GM21360 (cell line): ENCODE data around the gene CUEDC1.
"Not testable (repeated sequence)": the region's sequence is repeated elsewhere in the genome, so short reads cannot be mapped to it uniquely, and the experiment has no call there.

Experiments
- ATAC-seq: cut with Tn5 transposase; IDR thresholded peaks from one replicate; pipeline ENCODE4 v1.9.1; 2021; ENCODE audit warnings: mild to moderate bottlenecking, moderate library complexity; ENCODE audit not compliant: unreplicated experiment

Gene CUEDC1

DNA sequence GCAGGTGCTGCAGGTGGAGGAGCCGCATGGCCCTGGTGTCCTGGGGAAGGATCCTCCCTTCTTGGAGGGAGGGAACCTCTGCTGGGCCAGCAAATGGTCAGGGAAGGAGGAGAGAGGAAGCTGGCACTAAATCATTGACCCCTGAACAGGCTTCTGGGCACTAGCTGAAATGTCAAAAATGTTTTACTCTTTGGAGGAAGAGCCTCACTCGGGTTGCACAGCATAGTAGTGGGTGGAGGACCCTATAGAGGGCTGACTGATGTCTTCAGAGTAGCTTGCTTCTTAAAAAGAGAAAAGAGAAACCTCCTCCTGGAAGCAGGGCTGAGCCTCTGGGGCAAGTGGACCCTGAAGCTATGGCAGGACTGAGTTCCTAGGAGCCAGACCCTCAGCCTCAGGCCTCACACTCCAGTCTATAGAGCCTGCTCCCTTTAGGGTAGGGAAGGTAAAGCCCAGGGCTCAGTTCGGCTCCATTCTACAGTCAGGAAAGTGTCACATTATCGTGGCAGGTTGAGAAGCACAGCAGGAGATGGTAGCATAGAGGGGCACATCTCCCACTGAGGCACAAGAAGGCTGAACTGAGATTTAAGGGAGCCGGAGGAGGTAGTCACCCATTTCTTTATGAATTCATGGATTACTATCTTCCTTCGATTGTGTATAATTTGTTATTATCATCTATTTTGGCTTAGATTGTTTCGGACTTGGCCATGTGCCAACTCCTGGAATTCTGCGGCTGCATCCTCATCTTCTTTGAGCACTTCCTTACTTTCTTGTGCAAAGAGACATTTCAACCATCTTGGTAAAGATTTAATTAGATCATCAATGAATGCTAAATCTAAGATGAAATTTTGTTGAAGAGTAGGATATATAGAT is 7.3 kb upstream of the CUEDC1 start:
- no peak for ATAC-seq

DNA sequence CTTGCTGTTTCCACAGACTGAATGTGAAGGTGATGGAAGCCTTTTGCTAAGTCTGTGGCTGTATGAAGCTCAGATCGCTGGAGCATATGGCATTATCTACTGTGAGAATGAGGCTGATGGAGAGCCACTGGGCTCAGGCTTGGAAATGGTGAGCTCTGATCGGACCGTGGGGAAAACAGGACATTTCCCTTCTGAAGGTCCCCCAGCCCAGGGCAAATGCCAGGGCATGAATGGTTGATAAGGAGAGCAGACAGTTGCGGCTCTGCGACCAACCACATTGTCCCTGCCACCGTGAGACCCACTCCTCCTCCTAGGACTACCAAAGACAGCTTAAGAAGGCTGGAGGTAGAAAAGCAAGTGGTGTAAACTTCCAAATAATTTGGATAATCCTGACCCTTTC is 4.7 kb upstream of the CUEDC1 start:
- no peak for ATAC-seq

DNA sequence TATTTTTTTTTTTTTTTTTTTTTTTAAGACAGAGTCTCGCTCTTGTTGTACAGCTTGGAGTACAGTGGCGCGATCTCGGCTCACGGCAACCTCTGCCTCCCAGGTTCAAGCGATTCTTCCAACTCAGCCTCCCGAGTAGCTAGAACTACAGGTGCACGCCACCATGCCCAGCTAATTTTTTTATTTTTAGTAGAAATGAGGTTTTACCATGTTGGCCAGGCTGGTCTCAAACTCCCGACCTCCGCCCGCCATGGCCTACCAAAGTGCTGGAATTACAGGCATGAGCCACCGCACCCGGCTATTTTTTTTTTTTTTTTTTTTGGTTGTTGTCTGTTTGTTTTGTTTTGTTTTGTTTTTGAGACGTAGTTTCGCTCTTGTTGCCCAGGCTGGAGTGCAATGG is 3.2 kb upstream of the CUEDC1 start:
- ATAC-seq: not testable (repeated sequence)

DNA sequence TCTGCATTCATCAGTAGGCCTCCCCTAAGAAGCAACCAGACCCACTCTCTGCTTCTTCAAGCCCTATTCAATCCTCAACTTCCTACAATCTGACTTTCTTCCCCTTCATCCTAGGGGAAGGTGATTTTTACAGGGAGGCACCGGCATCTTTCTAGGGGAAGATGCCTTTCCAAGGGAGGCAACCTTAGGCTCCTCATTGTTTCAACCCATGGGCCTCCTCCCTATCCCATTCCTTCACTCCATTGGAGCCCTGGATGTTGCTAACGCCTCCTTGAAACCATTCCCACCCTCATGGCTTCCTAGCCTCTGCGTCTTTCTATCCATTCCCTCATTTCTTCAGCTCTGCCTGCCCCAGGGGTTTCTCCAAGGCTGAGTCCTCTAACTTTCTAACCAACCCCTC is 2.7 kb upstream of the CUEDC1 start:
- no peak for ATAC-seq

DNA sequence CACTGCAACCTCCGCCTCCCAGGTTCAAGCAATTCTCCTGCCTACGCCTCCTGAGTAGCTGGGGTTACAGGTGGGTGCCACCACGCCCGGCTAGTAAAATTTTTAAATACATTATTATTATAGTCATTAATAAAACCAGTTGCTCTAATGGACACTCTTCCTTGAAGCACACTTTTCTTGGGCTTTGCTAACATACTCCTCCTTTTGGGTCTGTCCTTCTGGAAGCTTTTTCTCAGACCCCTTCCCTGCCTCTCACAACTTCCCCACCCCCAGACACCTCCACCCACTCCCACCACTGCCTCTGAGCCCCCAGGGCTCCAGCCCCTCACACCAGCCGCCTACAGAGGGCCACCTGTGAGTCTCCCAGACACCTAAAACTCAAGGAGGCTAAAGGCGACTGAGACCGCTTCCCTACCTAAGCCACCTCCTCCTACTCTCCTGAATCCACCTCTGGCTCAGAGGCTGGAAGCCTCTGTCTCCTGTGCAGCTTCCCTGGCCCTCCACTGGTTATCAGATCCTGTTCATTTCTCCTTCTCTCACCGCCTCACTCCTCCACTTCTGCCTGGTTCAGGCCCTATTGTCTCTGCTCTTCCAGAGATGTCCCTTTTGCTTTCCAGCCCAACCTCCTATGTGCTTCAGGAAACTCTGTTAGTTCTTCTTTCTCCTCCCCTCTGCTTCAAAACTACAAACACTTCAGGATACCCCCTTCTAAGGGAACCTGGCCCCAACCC is 2.1 kb upstream of the CUEDC1 start:
- no peak for ATAC-seq

DNA sequence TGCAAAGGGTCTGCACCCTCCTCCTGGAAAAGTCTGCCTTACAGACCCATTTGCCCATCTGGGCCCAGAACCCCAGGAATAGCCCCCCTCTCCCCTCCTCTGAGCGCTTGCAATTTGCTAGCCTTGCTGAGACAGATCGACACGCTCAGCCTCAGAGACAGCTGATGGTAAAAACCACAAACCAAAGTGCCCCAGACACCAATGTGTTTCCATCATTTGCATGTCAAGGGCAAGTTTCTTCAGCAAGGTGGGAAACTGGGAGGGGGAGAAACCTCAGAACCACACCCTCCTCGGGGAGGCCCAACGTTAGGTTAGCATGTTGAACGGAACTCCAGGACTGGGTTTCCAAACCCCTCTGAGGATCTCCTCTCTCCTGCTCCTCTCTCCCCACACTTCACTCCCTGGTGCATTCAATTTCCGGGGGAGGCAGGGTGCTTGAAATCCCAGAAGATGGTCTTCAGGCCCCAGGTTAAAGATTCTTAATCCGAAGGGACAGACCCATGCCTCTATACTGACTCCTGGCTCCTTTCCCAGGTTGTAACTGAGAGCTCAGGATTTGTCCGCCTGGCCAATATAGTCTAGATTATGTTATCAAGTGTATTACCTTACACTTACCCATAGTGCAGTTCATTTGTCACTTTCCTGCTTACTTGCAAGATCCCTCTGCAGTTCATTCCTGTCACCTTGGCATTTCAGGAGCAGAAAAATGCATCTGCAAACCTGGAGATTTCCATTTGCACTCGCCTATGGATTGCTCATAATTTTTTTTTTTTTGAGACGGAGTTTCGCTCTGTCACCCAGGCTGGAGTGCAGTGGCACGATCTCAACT is 1.3 kb upstream of the CUEDC1 start:
- no peak for ATAC-seq

DNA sequence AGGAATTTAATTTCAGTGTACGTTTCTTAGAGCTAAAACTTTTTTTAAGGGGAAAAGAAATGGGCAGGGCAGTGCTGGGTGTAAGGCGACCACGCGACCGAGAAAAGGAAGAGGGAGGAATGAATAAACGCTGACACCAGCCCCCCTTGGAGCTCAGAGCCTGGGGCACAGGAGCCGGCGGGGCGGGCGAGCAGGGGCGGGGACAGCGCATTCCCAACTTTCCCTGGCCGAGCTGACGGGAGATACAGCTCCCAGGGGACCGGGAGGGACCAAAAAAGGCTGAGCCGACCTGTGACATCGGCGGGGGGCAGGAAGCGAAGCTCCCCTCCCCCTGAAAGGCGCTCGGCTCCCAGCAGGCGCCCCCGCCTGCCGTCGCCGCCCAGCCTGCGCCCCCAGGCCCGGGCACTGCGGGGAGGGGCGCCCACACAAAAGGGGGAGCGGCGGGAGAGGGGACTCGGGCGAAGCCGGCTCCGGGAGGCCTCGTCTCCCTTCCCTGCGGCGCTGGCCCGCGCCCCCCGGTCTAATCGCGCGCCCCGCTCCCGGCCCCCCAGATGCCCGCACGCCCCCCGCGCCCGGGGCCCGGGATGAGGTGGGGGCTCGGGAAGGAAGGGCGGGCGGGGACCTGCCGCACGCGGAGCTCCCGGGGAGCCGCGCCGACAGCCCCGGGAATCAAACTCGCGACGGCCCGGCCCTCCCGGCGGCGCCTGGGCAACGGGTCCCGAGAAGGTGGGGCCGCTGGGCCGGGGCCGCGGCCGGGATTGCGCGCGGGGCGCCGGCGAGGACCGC is 622 bp downstream of the CUEDC1 start:
- no peak for ATAC-seq

DNA sequence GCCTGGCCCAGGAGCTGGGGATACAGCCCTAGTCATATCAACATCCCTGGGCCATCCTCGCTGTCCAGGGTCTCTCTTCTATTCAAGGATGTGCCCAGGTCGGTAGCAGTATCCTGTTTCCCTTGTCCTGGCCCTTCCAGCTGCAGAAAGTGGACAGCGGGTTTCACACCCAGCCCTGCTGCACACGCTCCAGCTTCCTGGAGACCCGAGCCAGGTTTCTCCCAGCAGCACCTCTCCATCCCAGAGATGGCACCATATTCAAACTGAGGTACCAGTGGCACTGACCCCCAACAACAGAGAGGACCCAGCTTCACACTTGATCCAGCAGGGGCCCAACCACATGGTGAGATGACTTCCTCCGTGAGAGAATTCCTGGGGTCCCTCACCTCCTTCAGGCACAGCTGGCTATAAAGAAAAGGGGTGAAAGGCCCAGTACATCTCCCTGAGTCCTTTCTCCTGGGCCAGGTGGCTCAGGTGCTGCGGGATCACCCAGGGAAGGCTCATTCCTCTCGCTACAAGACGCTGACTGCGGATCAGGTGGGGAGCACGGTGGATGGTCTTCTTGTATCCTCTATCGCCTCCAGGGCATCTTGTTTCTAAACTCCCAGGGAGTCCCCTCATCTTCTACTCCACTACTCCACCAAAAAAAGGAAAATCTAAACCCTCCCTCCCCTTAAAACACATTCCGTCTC is 1.4 kb downstream of the CUEDC1 start:
- no peak for ATAC-seq

DNA sequence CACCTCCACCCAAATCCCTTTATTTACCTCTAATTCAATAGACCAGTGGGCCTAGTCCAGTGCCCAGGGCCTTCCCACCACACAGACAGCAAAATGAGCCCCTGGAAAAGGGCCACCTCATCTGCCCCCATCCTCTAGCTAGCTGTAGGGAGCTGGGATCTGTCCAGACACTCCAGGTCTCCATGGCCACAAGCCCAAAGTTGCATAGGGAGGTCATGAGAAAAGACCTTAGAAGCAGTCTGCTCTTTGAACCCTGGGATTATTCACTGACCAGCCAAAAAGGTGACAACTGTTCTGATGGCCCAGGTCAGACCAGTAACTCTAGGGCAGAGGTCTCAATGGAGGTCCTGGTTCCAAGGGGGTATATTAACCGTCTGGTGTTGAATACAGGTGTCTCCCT is 2.0 kb downstream of the CUEDC1 start:
- no peak for ATAC-seq

DNA sequence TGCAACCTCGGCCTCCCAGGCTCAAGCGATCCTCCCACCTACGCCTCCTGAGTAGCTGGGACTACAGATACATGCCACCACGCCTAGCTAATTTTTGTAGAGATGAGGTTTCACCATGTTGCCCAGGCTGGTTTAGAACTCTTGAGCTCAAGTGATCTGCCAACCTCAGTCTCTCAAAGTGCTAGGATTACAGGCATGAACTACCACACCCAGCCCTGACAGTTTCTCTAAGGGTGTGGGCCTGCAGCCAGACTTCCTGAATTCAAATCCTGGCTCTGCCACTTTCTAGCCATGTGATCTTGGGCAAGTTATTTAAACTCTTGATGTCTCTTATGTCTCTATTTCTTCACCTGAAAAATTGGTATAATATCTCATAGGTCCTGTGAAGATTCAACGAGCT is 5.6 kb downstream of the CUEDC1 start:
- ATAC-seq: no peak

DNA sequence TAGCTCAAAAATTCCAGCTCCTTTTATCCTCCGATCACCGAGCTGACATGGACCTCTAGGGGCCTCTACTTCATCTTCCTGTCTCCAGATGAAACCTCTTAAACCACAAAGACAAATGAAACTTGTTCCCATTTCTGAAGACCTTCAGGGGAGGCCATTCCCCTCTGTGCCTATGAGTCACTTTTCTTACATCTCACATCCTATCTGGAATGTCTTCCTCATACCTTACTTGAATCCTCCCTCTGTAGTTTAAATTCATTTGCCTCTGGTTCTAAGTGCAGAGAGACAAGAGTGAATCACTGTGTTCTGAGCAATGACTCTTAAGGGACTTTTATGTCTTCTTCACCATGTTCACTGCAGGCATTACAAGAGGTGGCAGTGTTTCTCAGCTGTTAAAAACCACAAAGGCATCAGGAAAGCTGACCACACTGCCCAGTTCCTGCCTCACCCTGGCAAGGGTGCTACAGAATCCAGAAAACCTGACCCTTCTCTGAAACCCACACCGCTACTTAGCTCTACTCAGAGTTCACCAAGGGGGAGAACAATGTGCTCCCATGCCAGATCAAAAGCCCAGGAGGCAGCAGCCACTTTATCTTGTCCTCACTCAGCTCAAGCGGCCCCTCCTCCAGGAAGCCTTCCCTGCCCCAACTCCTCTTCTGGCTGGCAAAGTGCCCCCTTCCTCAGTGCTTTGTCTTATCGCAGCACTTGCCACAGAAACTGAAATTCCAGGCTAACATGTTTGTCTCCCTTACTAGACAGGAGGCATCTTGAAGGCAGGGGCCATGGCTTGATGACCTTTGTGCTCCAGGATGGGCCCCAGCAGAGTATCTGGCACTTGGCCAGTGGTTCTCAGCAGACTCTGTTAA is 6.4 kb downstream of the CUEDC1 start:
- ATAC-seq: no peak

DNA sequence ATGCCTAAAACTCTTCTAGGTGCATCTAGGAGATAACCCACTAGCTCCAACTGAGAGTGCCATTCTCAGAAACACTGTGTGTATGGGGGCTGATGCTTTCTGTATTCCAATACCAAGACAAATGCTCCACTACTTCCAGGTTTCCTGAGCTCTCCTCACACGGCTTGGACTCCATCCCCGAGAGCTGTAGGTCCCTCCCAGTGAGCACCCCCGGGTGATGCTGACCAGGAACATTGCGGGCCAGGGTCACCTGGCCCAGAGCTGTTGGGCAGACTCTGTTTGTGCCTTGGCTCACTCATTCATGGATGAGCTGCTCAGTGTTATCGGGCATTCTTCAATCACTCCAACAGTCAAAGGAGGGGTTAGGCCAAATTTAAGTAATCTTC is 7.0 kb downstream of the CUEDC1 start:
- ATAC-seq: no peak

DNA sequence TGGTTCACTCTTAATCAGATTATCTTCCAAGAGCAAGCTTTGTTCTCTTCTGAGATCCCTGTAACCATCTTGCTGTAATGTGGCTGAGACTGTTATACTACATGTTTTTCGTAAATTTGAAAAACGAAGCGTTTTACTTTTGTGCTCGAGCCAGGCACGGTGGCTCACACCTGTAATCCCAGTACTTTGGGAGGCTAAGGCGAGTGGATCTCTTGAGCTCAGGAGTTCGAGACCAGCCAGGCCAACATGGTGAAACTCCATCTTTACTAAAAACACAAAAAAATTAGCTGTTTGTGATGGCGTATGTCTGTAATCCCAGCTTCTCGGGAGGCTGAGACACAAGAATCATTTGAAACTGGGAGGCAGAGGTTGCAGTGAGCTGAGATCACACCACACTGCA is 7.8 kb downstream of the CUEDC1 start:
- no peak for ATAC-seq

DNA sequence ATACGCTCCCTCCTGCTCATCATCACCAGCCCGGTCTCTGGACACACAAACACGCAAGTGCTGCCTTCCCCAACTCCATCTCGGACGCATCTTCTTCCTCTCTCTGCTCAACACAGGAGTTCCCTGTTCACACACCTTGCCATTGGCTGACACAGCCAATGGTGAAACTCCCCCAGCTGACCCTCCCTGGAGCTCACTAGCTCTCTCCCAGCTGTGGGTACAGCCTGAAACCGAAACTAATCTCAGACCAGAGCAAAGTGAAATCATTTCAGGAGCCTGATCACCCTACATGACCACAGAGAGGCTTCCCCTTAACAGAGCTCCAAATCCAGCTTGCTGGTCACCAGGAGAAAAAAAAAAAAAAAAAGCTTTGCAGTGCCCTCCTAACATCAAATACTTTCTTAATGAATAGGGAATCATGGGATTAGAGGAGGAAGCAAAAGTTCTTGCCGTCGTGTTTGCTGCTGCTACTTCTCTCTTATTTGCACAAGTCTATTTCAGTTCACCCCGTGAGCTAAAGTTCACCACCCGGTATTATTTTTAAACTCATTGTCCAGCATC is 8.3 kb downstream of the CUEDC1 start:
- ATAC-seq: peak; percentile 75

DNA sequence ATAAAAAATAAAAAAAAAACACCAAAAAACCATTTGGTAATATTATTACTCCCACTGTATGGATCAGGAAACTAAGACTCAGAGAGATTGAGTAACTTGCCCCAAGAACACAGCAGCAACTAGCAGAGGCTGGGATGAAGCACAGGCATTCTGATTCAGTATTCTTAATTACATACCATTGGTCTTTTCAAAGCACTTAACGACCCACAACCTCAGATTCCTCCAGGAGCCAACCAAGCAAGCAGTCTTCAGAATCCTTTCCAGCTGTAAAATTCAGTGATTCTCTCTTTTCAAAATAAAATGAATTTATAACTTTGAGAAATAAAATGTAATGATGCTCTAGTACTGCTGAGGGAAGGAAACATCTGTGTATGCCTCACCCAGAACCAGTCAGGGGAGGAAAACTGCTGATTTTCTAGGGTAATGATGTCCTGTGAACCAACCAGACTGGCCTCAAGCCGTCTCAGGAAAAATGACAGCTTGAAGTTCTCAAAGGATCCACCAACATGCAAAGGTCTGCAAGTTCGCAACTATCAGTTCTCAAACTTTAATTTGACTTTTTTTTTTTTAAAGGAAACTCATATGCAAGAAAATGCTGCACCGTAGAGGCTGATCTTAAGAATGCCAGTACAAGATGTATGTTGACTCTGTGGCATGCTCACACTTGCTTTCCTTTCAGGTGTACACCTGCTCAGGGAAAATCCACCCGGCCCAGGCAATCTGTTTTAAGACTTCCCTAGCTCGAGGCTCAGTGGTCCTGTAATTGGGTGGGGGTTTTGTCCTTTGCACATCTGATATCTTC is 9.0 kb downstream of the CUEDC1 start:
- peak; percentile 7 for ATAC-seq

DNA sequence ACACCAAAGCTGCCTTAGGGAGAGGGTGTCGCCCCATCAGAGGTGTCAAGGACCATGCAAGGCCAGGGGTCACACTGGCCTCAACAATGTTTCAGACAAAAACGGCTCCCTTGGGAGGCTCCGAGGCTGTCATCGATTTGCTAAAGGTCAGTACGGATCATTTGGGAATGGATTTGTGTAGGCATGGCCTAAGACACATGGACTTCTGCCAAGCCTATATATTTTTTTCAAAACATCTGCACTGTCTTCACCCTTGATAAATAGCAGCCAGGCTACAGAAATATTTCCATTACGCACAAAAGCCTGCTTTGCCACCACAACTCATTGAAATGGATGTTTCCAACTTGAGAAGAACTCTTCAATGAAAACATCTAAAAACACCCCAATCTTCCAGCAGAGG is 10.3 kb downstream of the CUEDC1 start:
- ATAC-seq: no peak

DNA sequence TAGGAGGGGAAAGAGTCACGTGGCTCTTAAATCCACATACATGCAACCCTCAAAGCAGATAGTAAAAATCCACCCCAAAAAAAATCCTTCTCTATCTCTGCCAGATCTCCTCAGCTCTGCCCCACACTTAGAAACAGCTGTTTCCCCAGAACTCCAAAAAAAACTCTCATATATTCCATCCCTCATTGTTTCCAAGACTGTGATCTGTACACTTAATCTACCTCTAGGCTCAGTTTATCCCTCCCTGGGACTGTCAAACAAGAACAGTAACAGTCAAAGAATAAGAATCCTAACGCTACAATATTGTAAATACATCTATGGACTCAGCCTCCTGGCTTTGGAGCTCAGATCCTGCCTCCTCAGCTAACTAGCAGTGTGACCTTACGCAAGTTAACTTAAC is 11.6 kb downstream of the CUEDC1 start:
- ATAC-seq: no peak

DNA sequence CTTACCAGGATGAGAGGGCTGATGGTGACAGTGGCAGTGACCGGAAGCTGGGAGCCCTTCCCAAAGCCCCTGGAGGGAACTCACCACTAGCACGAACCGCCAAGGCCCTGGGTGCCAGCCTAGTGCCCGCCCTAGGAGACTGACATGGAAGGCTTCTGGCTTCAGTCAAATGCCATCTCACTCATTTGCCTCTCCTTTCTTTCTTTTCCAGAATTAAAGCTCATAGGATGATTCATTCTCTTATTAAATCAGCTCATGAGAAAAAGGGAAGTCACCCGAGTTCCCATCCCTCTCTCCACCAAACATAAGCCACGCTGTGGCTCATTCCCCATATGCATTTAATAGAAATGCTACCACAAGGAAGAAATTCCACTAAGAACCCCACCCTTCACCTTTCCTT is 12.1 kb downstream of the CUEDC1 start:
- ATAC-seq: no peak
